Midbrain (tissue), 1 donor: ENCODE results near the gene C1orf216.
"Not testable (repeated sequence)": the region's sequence is repeated elsewhere in the genome, so short reads cannot be mapped to it uniquely, and the experiment has no call there.

Experiments used
- DNase-seq: peaks from one replicate; lab custom pipeline; 2025; lab: John Stamatoyannopoulos, UW

The C1orf216 gene

GRCh38 chr1:35718492-35719336 lies at the start of gene C1orf216:
Gene C1orf216 (minus strand): TSS chr1:35718884. CDS start chr1:35716321, 2,563 bp downstream.
- DNase-seq = peak; percentile 81

DNA sequence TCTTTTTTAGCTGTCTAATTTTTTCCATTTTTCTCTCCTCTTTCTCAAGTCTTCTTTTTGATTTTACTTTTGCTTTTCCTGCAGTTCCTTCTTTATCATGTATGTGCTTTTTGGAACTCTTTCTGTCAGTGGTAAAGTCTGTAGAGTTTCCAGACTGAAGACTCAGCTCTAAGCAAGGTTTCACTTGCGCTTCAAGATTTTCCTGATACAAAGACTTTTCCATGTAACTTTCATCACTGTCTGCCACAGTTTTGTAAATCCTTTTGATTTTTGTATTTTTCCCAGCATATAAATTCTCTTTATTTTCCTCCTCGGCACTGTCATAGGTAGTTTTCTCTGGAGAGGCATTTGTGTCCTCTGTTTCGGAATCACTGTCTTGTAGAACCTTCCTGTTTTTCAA lies 45.6 kb upstream of the C1orf216 start:
- DNase-seq = no peak

GRCh38 chr1:35763201-35763600 lies 44.5 kb upstream of the C1orf216 start:
- DNase-seq = no peak

- no peak for DNase-seq
These were observed 43.5 kb upstream of the C1orf216 start for GRCh38 chr1:35762141-35762540.

- no peak for DNase-seq
These were observed 37.4 kb upstream of the C1orf216 start for GRCh38 chr1:35756064-35756463.

- no peak for DNase-seq
These were observed 35.1 kb upstream of the C1orf216 start for GRCh38 chr1:35753626-35754260.

DNA sequence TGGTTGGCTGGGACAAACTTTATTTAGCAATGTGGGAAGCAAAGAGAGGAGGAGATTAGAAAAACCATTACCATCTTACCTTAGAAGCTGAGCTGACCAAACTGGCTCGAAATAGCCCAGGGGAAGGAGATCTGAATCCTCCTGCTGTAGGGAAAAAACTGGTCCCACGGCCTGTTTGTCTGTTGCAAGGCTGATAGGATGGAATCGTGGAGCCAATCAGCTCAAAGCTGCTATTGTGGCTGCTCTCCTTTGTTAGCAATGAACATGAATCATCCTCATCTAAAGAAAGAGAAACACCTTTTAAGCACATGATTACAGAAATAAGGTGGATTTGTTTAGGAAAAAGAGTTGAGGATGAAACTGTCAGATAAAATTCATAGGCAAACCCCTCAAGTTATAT lies 29.6 kb upstream of the C1orf216 start:
- no peak for DNase-seq

GRCh38 chr1:35745124-35745730 lies 26.5 kb upstream of the C1orf216 start:
- DNase-seq = no peak

GRCh38 chr1:35737120-35737519 lies 18.4 kb upstream of the C1orf216 start:
- no peak for DNase-seq

DNA sequence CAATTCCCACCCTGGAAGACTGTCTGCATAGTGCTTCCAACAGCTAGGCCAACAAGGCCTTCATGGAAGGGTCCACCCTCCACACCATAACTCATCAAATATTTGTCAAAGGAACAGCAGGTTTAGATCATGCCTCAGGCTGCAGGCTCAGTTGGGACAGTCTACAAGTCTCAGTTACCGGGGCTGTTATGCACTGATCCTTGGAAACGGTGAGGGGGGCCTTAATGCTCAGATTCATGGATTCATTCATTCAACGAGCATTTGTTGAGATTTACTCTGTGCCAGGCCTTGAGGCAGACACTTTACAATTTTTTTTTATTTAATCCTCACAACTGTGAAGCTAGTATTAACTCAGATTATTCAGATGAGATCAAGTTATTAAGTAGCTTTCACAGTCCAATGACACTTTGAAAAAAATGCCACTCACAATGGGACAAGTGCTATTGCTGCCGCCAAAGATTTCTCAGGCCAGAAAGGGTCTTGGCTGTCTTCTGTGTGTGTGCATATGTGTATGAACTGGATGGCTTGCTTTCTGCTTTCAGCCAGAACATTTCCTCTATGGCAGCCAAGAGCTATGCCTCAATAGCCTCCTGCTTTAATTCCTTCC lies 8.9 kb upstream of the C1orf216 start:
- DNase-seq = no peak

DNA sequence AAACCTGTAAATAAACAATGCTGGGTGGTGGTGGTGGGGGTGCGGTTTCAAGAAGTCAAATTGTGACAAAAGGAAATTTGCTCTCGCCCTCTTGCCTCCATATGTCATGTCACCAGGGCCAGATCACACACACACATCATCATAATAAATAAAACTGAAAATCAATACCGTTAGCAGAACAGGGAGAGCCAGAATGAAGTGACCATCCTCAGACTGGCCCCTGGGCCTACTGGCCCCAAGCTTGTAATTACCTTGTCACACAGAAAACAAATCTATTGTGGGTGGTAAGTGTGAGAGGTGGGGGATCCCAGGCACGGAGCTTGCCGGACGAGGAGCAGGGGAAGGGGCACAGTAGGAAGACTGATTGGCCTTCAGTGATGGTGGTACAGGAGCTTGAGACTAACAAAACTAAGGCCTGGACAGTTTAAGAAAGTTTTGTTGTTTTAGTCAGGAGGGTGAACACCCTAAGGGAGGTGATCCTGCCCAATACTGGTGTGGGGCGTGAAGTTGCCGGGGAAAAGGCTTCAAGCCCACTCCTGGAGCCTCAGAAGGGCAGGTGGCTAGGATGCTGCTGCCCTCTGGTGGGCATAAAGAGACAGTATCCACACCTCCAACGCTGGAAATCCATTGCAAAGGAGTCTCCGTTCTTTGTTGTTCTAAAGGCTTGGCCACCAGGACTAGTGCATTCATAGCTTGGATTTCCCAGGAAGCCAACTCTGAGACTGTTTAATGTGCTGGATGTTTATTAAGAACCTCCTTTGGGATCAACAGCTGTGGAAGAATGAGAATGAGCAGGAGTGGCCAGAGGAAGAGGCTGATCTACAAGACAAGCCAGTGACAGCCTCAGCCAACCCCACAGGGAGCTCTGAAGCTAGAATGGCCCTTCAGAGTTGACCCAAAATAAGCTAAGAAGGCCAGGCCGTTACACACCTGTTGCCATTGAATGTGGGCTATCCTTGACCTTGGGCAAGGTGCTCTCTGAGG lies 8.1 kb upstream of the C1orf216 start:
- peak; percentile 77 for DNase-seq

DNA sequence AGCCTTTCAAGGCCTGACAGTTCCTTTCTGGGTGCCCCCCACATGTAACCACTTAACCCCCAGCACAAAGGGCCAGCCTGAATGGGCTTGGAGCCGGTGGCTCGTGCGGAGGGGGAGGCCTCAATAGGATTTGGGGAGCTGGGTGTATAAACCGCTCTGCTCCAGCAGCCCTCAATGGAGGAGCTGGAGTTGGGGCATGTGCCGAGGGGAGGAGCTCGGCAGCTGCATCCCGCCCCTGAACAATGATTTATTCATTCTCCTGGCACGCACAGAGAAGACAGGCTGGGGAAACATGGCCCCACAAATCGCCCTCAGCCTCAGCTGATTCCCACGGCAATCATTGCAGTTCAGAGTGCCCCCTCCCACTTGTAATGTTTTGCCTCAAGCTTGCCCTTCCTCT lies 6.9 kb upstream of the C1orf216 start:
- DNase-seq = peak; percentile 75

GRCh38 chr1:35717911-35718476 lies 690 bp downstream of the C1orf216 start:
- DNase-seq = peak; percentile 15

- DNase-seq = peak; percentile 82
These were observed 3.1 kb downstream of the C1orf216 start for GRCh38 chr1:35715568-35716002.

DNA sequence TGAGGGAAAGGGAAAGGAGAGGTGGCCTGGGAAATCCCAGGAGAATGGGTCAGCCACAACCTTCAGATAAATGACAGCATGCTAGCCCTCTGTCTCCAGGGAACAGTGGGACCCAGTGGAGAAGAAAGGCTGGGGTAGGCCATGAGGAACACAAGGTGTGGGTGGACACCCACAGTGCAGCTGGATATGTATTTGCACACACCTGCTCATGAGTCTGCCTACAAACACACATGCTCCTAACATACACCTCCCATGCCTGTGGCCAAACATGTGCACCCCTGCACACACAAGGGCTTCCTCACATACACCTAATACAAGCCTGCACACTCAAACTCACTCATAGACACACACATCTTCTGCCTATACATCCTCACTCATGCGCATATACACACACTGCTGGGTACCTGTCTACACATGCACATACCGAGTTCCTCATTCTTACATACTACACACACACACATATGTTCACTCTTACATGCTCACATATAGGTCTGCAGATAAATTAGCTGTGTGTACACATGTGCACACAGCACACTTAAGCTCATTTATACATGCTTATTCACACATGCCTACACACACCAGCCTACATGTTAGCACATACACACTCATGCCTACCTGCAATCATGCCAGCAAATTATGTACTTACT lies 3.6 kb downstream of the C1orf216 start:
- DNase-seq = no peak

DNA sequence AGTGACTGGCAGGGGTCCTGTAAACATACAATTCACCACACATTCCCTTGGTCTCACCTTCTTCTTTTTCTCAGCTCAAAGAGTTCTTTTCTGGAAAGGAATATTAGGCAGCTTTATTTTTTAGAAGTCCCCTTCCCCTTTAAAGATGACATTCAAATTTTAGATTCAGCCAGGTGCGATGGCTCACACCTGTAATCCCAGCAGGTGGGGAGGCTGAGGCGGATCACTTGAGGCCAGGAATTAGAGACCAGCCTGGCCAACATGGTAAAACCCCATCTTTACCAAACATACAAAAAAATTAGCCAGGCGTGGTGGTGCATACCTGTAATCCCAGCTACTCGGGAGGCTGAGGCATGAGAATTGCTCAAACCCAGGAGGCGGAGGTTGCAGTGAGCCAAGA lies 7.6 kb downstream of the C1orf216 start:
- DNase-seq = not testable (repeated sequence)

GRCh38 chr1:35708952-35709351 lies 9.7 kb downstream of the C1orf216 start:
- no peak for DNase-seq

DNA sequence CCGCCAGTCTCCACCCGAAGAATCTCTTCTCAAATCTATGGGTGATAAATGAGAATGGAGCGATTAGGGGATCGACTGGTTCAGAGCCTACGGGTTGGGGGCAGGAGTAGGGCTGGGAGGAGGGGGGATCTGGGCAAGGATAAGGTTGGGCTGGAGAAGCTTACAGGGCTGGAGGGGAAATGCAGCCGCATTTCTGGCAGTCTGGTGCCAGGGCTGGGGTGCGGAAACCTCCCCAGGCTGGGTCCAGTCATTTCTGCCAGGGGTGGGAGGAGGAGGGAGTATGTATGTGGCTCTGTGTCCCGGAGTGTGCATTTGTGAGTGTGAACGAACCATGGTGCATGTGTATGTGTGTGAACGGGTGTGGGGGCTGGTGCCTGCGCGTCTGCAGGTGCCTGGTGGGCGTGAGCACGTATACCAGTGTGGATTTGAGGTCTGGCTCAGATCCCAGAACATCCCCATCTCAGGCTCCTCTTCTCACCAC lies 10.2 kb downstream of the C1orf216 start:
- DNase-seq = no peak

- peak; percentile 12 for DNase-seq
These were observed 10.9 kb downstream of the C1orf216 start for GRCh38 chr1:35707601-35708440.
